ENCODE results near the gene CCNA2.

Gene CCNA2

GRCh38 chr4:121823505-121824170 lies at the start of gene CCNA2:
Gene CCNA2, minus strand, starts transcription at chr4:121823883. Its CDS starts 255 bp downstream, at chr4:121823628.
- peak; percentile 93 for DNase-seq

DNA sequence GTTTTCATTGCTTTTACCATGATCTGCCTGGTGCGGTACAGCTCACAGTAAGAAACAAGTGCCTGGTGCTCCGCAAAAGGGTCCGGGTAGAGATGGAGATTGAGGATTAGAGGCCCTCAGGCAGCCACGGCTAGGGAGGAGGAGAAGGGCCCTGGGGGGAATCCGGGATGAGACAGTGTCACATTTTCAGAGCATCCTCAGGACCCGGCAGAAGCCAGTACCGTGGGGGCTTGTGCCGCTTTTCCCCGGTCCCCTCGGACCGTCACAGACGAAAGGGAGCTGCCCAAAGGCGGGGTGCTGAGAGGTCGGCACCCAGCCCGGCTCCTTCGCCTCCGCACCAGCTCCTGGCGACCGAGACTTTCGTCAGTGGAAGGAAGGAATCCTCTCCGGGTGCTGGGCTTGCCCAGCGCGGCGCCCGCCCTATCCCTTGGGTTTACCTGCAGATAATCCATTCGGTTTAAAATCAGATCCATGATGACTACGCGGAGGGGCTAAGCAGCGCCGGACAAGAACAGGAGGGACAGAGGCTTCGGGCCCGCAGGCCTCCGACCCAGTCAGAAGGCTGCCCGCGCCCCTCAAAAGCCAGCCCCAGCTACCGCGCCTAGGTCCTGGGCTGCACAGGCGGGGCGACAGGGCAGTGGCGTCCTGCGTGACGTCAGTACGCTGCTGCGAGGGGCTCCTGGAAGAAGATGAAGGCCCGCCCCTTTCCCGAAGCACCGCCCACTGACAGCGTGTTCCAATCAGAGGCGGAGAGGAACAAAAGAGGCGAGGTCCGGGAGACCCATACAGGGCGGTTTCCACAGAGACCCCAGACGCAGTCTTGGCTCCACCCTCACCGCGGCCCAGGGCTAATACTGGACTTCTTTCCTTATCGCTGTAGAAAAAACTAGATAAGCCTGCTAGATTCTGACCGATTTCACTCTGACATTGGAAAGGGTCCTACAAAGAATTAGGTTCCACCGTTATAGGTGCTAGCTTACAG lies 46.4 kb upstream of the CCNA2 start, which contains the start of gene BBS7:
BBS7 (minus strand) TSS at position 634 of the 982 bp plus-strand sequence; CDS start at position 473, 161 bp downstream.
- DNase-seq = peak; percentile 96

DNA sequence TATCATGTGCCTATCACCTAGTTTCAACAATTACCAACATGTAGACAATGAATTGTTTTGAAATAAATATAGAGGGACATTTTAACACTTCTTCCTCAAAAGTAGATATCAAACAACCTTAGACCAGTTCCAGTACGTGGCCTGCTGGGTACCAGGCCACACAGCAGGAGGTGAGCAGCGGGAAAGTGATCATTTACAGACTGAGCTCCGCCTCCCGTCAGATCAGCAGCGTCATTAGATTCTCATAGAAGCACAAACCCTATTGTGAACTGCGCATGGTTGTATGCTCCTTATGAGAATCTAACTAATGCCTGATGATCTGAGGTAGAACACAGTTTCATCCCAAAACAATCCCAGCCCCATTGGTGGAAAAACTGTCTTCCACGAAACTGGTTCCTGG lies 40.1 kb upstream of the CCNA2 start:
- DNase-seq = no peak

DNA sequence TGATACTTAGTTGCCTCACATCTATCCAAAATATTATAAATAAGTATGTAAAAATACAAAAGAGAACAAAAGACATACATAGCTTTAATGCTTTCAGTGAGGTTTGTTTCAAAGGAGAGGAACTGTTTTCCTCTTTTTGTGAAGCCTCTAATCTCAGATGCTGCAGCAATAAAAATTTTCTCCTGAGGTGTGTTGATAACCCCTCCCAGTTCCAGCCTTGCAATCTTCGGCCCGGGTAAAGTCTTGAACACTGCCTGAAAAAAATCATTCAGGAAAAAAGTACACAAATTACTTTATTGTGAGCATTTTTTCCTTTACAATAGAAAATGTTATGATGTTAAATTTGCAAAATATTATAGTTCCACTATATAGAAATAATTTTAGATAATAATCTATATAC lies 37.7 kb upstream of the CCNA2 start:
- DNase-seq = no peak

DNA sequence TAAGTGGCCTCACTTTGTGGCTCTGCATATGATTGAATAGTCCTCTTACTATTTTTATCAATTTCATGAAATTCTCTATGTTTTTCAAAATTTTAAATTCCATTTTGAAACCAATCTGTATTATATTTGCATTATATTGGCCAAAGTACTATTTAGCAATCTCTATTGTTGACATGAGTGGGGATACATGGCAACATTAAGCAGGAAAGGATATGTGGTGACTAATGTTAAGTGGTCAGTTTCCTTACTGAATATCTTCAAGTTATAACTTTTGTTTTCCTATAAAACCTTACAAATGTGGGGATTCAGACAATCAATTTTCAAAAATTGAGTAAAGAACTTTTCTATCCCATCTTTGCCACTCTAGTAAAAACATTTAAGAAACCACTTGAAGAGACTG lies 36.4 kb upstream of the CCNA2 start:
- no peak for DNase-seq

DNA sequence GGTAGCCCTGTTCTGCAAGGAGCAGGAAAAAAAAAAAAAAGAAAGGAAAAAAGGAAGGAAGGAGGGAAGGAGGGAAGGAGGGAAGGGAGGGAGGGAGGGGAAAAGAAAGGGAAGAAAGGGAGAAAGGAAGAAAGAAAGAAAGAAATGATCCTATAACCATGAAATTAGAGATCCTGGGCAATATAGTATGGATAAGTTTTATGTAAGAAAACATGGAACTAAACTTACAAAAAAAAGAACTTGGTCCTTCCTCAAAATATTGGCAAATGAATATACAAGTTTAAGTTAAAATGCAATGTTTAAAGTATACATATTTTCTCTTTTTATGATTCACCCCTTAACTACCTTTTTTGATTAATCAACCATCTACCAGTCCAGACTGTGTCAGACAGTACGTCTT lies 27.7 kb upstream of the CCNA2 start:
- DNase-seq = no peak

GRCh38 chr4:121846662-121847061 lies 23.0 kb upstream of the CCNA2 start:
- DNase-seq = no peak

DNA sequence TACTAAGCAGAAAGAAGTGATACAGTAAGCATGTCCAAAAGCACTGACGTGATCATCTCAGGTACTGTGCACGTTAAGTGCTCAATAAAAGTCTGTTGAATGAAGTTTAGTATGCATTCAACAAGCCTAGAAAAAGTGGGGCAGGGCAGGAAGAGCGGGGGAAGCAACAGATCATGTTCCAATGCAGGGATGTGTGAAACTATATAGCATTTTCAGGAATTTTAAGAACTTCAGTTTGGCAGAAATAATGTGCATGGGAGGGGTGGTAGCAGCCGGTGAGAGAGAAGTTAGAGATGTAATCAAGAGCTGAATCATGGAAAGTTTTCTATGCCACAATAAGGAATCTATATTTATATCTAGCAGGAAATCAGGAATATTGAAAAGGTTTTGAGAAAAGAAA lies 19.2 kb upstream of the CCNA2 start:
- no peak for DNase-seq

GRCh38 chr4:121838136-121838535 lies 14.5 kb upstream of the CCNA2 start:
- no peak for DNase-seq

GRCh38 chr4:121829511-121829910 lies 5.8 kb upstream of the CCNA2 start:
- DNase-seq = no peak

GRCh38 chr4:121827853-121828252 lies 4.2 kb upstream of the CCNA2 start:
- no peak for DNase-seq

DNA sequence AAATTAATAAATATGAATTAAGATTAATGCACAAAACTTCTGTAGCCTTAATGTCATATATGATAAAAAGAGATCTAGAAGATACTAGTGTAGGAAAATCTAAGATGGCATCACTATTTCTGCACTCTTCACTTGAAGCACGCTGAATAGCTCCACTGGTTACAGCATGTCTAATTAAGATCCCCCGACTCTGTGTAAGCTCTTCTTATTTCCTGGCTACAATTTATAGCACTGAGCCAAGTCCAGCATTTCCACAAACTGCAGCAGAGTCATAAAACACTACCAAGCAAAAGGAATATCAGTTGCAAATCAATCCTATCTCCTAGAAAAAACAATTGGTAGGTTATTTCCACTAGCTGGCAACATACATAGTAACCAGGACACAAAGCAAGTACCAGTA lies 1.3 kb upstream of the CCNA2 start:
- no peak for DNase-seq

GRCh38 chr4:121824171-121824527 lies 466 bp upstream of the CCNA2 start:
- no peak for DNase-seq

DNA sequence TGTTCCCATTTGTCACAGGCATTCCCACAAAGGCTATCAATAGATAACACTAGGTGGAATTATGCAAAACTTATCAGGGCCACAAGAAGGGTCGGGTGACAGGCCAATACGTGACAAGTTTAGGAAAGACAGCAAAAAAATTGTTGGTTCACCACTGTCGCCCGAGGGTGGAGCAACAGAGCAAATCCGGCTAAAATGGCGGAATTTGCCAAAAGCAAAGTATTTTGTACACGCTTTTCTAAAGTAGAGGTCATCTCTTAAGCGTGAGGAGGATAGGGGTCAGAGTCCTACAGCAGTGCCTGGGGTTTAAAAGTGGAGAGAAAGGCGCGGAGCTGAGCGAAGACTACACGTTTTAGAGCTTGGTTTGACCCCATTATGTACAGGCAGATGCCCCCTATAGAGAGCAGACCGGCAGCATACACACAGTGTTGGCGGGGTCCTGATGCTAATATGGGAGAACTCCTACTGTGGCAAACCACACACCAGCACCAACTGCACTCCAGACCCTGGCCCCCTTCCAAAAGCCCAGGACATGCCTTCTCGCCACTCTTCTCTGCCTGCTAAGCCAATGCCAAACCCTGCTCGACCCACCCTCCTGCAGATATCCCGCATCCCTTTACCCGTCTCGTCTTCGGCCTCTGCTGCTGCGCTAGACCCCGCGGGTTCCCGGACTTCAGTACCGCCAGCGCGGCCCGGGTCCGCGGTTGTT lies 733 bp downstream of the CCNA2 start:
- peak; percentile 17 for DNase-seq

GRCh38 chr4:121822047-121822446 lies 1.6 kb downstream of the CCNA2 start:
- DNase-seq = no peak

- DNase-seq = no peak
Measured at GRCh38 chr4:121819216-121819965, 4.3 kb downstream of the CCNA2 start.

- DNase-seq = no peak
Measured at GRCh38 chr4:121818215-121818614, 5.5 kb downstream of the CCNA2 start.

DNA sequence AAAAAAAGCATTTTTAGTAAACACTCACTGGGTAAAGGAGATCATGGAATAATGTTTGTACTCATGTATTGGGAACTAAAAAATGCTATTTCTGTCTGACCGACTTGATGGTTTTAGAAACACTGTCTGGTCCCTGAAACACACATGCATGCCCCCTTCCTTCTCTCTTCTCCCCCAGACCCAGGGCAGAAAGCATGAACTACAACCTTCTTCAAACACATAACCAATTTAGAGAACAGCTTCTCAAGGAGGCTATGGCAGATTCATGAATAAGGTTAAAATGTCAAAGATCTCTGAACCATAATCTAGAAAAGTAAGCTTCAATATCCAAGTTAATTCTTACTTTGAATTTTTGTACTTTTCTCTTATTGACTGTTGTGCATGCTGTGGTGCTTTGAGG lies 6.0 kb downstream of the CCNA2 start:
- no peak for DNase-seq

GRCh38 chr4:121817006-121817405 lies 6.7 kb downstream of the CCNA2 start:
- DNase-seq = no peak

DNA sequence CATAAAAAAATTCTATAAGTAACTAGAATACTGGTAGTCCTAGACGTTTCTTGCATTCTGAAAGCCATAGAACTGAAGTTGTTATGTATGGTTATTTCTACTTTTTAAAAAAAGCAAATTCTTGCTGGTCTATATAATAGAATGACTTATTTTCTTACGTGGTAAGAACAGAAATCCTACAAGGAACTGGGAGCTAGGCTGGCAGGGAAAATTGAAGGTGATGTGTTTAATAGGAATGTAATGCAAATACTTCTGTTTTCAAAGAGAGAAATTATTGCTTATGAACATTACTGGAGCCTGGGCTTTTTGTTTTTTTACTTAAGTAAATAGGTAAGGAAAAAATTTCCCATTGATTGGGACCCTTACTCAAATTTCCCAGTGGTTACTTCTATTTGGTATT lies 8.9 kb downstream of the CCNA2 start:
- no peak for DNase-seq

- no peak for DNase-seq
Measured at GRCh38 chr4:121811122-121811521, 12.6 kb downstream of the CCNA2 start.

GRCh38 chr4:121806411-121806810 lies 17.3 kb downstream of the CCNA2 start:
- no peak for DNase-seq

DNA sequence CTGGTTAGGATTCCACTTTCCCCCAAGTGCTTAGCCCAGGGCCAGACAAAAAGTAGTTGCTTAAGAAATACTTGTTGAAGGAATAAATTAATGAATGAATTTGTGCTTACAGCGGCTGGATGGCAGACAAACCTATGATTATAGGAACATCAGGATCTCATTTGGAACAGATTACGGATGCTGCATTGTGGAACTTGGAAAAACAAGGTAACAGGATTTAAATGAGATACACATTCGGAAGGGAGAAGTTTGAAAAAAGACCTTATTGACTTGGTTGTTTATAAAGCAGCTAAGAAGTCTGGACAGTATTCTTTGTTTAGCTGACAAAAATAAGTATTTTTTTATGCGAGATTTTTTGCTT lies 22.0 kb downstream of the CCNA2 start:
- no peak for DNase-seq

All from CD4-positive, alpha-beta T cell treated with Interferon gamma for 1 hour (primary cell).